ENCODE data around the gene ADAM10.

GRCh38 chr15:58643996-58644395 lies 105.5 kb downstream of the ADAM10 start:
- no peak for TF ChIP-seq CTCF (IDR thresholded peaks at IDR 0.05)
- TF ChIP-seq EZH2 (IDR thresholded peaks at IDR 0.05; ENCODE audit: borderline replicate concordance, insufficient read depth, low read depth, low read length, poor library complexity, severe bottlenecking) = no peak
